Embryonic facial prominence (tissue), 1 donor: ENCODE results near the gene LHFPL3.
"Not testable (repeated sequence)": the region's sequence is repeated elsewhere in the genome, so short reads cannot be mapped to it uniquely, and the experiment has no call there.

ENCODE experiments used
- DNase-seq: peaks from one replicate; pipeline ENCODE4 v3.0.0-alpha.2; 2016; ENCODE audit errors: extremely low spot score

Gene LHFPL3

GRCh38 chr7:104482362-104483037 is 154.1 kb downstream of the LHFPL3 start:
- no peak for DNase-seq

- no peak for DNase-seq
These were observed 158.5 kb downstream of the LHFPL3 start for GRCh38 chr7:104486931-104487330.

- no peak for DNase-seq
These were observed 159.2 kb downstream of the LHFPL3 start for GRCh38 chr7:104487642-104488041.

- no peak for DNase-seq
These were observed 169.1 kb downstream of the LHFPL3 start for GRCh38 chr7:104497379-104497967.

- DNase-seq = no peak
These were observed 171.6 kb downstream of the LHFPL3 start for GRCh38 chr7:104499975-104500374.

- no peak for DNase-seq
These were observed 181.5 kb downstream of the LHFPL3 start for GRCh38 chr7:104509874-104510273.

- DNase-seq = no peak
These were observed 196.4 kb downstream of the LHFPL3 start for GRCh38 chr7:104524853-104525252.

- no peak for DNase-seq
These were observed 199.7 kb downstream of the LHFPL3 start for GRCh38 chr7:104528142-104528541.

GRCh38 chr7:104529567-104529966 is 201.2 kb downstream of the LHFPL3 start:
- no peak for DNase-seq

GRCh38 chr7:104530251-104530650 is 201.8 kb downstream of the LHFPL3 start:
- no peak for DNase-seq

- DNase-seq = no peak
These were observed 205.7 kb downstream of the LHFPL3 start for GRCh38 chr7:104534149-104534548.

GRCh38 chr7:104535841-104536240 is 207.4 kb downstream of the LHFPL3 start:
- no peak for DNase-seq

GRCh38 chr7:104536956-104537355 is 208.6 kb downstream of the LHFPL3 start:
- no peak for DNase-seq

GRCh38 chr7:104538152-104538551 is 209.7 kb downstream of the LHFPL3 start:
- no peak for DNase-seq

- DNase-seq = no peak
These were observed 213.5 kb downstream of the LHFPL3 start for GRCh38 chr7:104541897-104542296.

- no peak for DNase-seq
These were observed 220.5 kb downstream of the LHFPL3 start for GRCh38 chr7:104548861-104549260.

GRCh38 chr7:104550362-104550761 is 222.0 kb downstream of the LHFPL3 start:
- DNase-seq = no peak

GRCh38 chr7:104551226-104551625 is 222.8 kb downstream of the LHFPL3 start:
- no peak for DNase-seq

- DNase-seq = no peak
These were observed 223.7 kb downstream of the LHFPL3 start for GRCh38 chr7:104552102-104552501.

GRCh38 chr7:104553074-104553473 is 224.7 kb downstream of the LHFPL3 start:
- DNase-seq = no peak

- DNase-seq = not testable (repeated sequence)
These were observed 235.0 kb downstream of the LHFPL3 start for GRCh38 chr7:104563350-104563901.

GRCh38 chr7:104569751-104570150 is 241.3 kb downstream of the LHFPL3 start:
- no peak for DNase-seq

- DNase-seq = no peak
These were observed 244.2 kb downstream of the LHFPL3 start for GRCh38 chr7:104572554-104572953.
